ENCODE data around the gene BDKRB2.

The BDKRB2 gene

GRCh38 chr14:96166461-96167223, 38.0 kb upstream of the BDKRB2 start:
- DNase-seq (ENCODE audit: low spot score) = no peak
- in situ Hi-C loops (cut with MboI; ENCODE audit: low sequenced_read_pairs, unreplicated experiment) = no loop called here
- no peak for TF ChIP-seq CTCF (IDR thresholded peaks at IDR 0.05; ENCODE audit: borderline replicate concordance, control extremely low read depth, extremely low read depth, insufficient read depth, missing control alignments)

GRCh38 chr14:96167224-96168148, 37.2 kb upstream of the BDKRB2 start:
- DNase-seq (ENCODE audit: low spot score) = no peak
- no peak for TF ChIP-seq CTCF (IDR thresholded peaks at IDR 0.05; ENCODE audit: borderline replicate concordance, control extremely low read depth, extremely low read depth, insufficient read depth, missing control alignments)
- in situ Hi-C loops (cut with MboI; ENCODE audit: low sequenced_read_pairs, unreplicated experiment) = no loop called here

DNA sequence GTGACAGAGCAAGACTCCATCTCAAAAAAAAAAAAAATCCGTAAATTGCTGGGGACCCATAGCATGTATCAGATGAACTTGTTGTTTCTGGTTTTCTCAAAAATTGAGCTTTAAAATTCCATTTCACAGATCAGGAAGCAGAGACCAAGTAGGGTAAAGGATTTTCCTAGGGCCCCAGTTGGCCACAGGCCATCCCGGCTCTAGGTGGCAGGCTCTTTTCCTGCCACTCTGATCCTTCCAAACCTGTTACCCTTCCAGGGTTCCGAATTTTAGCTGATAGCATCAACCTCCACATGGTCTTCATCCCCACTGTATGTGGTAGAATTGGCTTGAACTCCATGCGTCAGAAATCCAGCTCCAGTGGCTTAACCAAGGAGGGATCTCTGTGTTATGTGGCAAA, 36.1 kb upstream of the BDKRB2 start:
- no peak for DNase-seq (ENCODE audit: low spot score)
- no peak for TF ChIP-seq CTCF (IDR thresholded peaks at IDR 0.05; ENCODE audit: borderline replicate concordance, control extremely low read depth, extremely low read depth, insufficient read depth, missing control alignments)
- in situ Hi-C loops (cut with MboI; ENCODE audit: low sequenced_read_pairs, unreplicated experiment) = no loop called here

- no peak for TF ChIP-seq CTCF (IDR thresholded peaks at IDR 0.05; ENCODE audit: borderline replicate concordance, control extremely low read depth, extremely low read depth, insufficient read depth, missing control alignments)
- in situ Hi-C loops (cut with MboI; ENCODE audit: low sequenced_read_pairs, unreplicated experiment) = no loop called here
- no peak for DNase-seq (ENCODE audit: low spot score)
Measured at GRCh38 chr14:96170961-96171592, 33.6 kb upstream of the BDKRB2 start.

GRCh38 chr14:96173636-96174475, 30.8 kb upstream of the BDKRB2 start:
- TF ChIP-seq CTCF (IDR thresholded peaks at IDR 0.05; ENCODE audit: borderline replicate concordance, control extremely low read depth, extremely low read depth, insufficient read depth, missing control alignments) = no peak
- in situ Hi-C loops (cut with MboI; ENCODE audit: low sequenced_read_pairs, unreplicated experiment) = no loop called here
- no peak for DNase-seq (ENCODE audit: low spot score)
